Measurements from ENCODE around the gene CRACR2B.

The CRACR2B gene

DNA sequence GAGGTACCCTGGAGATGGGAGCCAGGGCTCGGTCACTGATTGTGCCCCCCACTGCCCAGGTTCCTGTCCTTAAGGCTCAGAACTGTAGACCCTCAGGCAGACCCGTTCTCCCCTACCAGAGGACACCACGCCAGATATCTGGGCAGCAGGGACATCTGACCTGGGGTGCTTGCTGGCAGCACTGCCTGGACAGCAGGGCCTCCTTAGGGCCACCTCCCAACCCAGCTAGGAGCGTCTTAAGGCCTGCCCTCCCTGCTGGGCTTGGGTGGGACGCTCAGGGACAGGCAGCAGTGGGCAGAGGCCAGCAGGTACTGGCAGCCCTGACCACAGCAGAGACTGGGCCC lies 11.5 kb downstream of the CRACR2B start:
- H3K27me3 ChIP-seq (ENCODE audit: insufficient read depth, poor library complexity, severe bottlenecking), result no peaks in the 10 kb centered on the region
- TF ChIP-seq, protein P1, sequence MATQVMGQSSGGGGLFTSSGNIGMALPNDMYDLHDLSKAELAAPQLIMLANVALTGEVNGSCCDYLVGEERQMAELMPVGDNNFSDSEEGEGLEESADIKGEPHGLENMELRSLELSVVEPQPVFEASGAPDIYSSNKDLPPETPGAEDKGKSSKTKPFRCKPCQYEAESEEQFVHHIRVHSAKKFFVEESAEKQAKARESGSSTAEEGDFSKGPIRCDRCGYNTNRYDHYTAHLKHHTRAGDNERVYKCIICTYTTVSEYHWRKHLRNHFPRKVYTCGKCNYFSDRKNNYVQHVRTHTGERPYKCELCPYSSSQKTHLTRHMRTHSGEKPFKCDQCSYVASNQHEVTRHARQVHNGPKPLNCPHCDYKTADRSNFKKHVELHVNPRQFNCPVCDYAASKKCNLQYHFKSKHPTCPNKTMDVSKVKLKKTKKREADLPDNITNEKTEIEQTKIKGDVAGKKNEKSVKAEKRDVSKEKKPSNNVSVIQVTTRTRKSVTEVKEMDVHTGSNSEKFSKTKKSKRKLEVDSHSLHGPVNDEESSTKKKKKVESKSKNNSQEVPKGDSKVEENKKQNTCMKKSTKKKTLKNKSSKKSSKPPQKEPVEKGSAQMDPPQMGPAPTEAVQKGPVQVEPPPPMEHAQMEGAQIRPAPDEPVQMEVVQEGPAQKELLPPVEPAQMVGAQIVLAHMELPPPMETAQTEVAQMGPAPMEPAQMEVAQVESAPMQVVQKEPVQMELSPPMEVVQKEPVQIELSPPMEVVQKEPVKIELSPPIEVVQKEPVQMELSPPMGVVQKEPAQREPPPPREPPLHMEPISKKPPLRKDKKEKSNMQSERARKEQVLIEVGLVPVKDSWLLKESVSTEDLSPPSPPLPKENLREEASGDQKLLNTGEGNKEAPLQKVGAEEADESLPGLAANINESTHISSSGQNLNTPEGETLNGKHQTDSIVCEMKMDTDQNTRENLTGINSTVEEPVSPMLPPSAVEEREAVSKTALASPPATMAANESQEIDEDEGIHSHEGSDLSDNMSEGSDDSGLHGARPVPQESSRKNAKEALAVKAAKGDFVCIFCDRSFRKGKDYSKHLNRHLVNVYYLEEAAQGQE (IDR thresholded peaks at IDR 0.05; ENCODE audit: insufficient replicate concordance, low read depth), result no peak
- no peak for TF ChIP-seq SPI1 (IDR thresholded peaks at IDR 0.05; ENCODE audit: borderline replicate concordance, low read depth)
- TF ChIP-seq, protein P2, sequence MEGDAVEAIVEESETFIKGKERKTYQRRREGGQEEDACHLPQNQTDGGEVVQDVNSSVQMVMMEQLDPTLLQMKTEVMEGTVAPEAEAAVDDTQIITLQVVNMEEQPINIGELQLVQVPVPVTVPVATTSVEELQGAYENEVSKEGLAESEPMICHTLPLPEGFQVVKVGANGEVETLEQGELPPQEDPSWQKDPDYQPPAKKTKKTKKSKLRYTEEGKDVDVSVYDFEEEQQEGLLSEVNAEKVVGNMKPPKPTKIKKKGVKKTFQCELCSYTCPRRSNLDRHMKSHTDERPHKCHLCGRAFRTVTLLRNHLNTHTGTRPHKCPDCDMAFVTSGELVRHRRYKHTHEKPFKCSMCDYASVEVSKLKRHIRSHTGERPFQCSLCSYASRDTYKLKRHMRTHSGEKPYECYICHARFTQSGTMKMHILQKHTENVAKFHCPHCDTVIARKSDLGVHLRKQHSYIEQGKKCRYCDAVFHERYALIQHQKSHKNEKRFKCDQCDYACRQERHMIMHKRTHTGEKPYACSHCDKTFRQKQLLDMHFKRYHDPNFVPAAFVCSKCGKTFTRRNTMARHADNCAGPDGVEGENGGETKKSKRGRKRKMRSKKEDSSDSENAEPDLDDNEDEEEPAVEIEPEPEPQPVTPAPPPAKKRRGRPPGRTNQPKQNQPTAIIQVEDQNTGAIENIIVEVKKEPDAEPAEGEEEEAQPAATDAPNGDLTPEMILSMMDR (IDR thresholded peaks at IDR 0.05; ENCODE audit: insufficient read depth, low read length), result no peak
- H3K4me3 ChIP-seq (replicated peaks; ENCODE audit: insufficient read depth, low read length), result no peak overlapping the region
- no peak overlapping the region for H3K27ac ChIP-seq (replicated peaks)
- DNase-seq (ENCODE audit: low read depth in 1 of 2, low spot score in 1 of 2), result no peak

DNA sequence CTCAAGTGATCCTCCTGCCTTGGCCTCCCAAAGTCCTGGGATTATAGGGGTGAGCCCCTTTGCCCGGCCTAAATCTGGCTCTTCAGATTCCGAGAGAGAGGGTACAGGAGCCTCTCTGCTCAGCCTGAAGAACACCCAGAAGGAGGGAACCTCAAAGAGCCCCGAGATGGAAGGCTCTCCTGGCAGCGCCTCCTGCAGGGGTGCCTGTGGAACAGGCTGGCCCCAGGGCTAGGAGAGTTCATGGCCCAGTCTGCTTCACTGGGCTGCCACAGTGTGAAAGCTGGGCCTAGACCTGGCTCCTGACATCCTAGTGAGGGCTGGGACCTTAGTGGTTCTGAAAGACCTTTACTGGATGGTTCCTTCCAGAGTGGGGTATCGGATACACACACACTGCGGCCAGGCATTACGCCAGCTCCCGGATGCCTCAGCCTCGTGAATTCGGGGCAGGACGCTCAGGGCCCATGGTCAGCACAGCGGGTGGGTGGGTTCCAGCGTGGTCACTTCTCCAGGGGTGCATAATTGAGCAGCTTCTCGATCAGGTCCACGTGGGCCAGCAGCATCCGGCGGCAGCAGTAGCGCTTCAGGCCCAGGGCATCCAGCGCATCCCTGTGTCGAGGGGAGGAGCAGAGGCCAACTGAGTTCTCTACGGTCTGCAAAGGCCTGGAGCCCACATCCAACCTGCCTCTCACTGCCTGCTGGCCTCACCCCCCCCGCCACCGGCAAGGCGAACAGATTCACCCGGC lies 12.3 kb downstream of the CRACR2B start:
- no peak for DNase-seq (ENCODE audit: low read depth in 1 of 2, low spot score in 1 of 2)
- H3K27me3 ChIP-seq (ENCODE audit: insufficient read depth, poor library complexity, severe bottlenecking), result no peaks in the 10 kb centered on the region
- no peak overlapping the region for H3K27ac ChIP-seq (replicated peaks)
- TF ChIP-seq, protein P2 (IDR thresholded peaks at IDR 0.05; ENCODE audit: insufficient read depth, low read length), result peak; percentile 36
- TF ChIP-seq, protein P1 (IDR thresholded peaks at IDR 0.05; ENCODE audit: insufficient replicate concordance, low read depth), result no peak
- H3K4me3 ChIP-seq (replicated peaks; ENCODE audit: insufficient read depth, low read length), result no peak overlapping the region

DNA sequence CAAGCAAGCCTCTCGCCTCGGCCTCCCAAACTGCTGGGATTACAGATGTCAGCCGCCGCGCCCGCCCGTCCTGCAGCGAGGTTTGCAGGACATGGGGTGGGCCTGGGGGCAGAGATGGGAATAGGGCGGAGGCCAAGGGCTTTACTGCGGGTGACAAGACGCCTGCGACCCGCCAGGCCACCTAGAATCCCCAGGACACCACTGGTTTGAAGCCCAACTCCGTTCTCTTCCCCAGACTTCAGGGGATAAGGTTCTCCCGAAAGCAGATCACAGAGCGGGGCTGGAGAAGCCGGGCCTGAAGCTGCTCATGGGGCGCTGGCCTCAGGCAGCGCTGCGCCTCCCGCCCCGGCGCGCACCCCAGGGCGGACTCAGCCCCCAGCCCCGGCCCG lies 14.3 kb downstream of the CRACR2B start:
- Histone ChIP-seq H3K27ac (replicated peaks) (peak overlapping the region; percentile 64), H3K27me3 (ENCODE audit: insufficient read depth, poor library complexity, severe bottlenecking) (no peaks in the 10 kb centered on the region)
- TF ChIP-seq SPI1 (IDR thresholded peaks at IDR 0.05; ENCODE audit: borderline replicate concordance, low read depth) (no peak), POLR2AphosphoS5 (IDR thresholded peaks at IDR 0.05; ENCODE audit: low read depth) (no peak), GABPA (IDR thresholded peaks at IDR 0.05; ENCODE audit: low read depth) (no peak)
- TF ChIP-seq, protein P2 (IDR thresholded peaks at IDR 0.05; ENCODE audit: insufficient read depth, low read length), result no peak
- TF ChIP-seq, protein P1 (IDR thresholded peaks at IDR 0.05; ENCODE audit: insufficient replicate concordance, low read depth), result no peak

More for the DNA sequence above, 14.3 kb downstream of the CRACR2B start:
- peak overlapping the region; percentile 99 for H3K4me3 ChIP-seq (replicated peaks; ENCODE audit: insufficient read depth, low read length)
- DNase-seq (ENCODE audit: low read depth in 1 of 2, low spot score in 1 of 2), result no peak
